GM19468 (cell line): ENCODE data around the gene SLCO1A2.
"Not testable (repeated sequence)": the region's sequence is repeated elsewhere in the genome, so short reads cannot be mapped to it uniquely, and the experiment has no call there.

Source experiments
- ATAC-seq: cut with Tn5 transposase; IDR thresholded peaks from one replicate; pipeline ENCODE4 v1.9.1; 2021; ENCODE audit warnings: mild to moderate bottlenecking, moderate library complexity, moderate number of reproducible peaks; ENCODE audit not compliant: unreplicated experiment; ENCODE audit errors: extremely low read depth

The SLCO1A2 gene

DNA sequence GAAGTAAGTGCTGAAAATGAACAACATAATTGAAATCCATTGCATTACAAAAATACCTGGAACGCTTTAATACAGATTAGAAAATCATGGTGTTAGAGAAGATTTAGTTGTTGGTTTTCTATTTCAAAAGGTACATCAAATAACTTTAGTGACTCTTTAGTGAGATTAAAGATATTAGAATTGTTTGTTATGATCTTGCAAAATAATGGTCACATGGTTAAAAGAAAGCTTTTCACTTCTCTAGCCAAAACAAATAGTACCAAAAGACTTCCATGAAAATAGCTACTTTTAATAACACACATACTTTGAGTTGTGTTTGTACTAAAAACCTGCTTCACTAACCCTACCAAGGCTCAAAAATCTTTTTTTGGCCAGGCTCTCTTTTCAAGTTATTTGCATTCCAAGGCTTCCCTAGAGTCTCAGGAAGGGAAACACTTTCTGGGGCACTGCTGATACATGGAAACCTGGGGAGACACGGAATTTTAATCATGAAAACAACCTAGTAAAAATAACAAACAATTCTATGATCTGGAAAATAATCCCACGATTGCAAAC, at the start of gene SLCO1A2:
Gene SLCO1A2, minus strand, starts transcription at position 147 of the 555 bp plus-strand sequence. CDS start 270 bp downstream, outside the sequence.
- ATAC-seq, result no peak

DNA sequence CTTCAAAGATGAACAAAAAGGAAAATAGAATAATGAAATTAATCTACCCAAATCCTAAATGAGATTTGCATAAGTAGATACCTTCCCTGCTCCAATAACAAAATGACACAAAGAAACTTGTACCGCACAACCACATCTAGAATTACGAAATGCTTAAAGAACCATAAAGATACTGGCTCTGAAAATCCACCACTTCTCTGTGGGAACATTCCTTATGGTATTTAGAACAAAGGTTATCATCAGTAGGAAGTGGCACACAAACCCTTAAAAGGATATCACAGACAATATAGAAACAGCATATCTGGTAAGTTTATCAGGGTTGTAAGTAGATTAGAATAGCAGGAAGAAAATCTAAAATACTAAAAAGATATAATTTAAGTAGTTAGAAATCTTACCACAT, 49.5 kb upstream of the SLCO1A2 start:
- ATAC-seq, result no peak

- ATAC-seq, result not testable (repeated sequence)
Observed at GRCh38 chr12:21381320-21381719, 46.6 kb upstream of the SLCO1A2 start.

- ATAC-seq, result no peak
Observed at GRCh38 chr12:21379218-21379617, 44.5 kb upstream of the SLCO1A2 start.

GRCh38 chr12:21372602-21373001, 37.9 kb upstream of the SLCO1A2 start, which contains the start of gene IAPP:
Gene IAPP, plus strand, starts transcription at chr12:21372902. Its CDS starts 450 bp downstream, at chr12:21373352.
- no peak for ATAC-seq

GRCh38 chr12:21370845-21371449, 36.2 kb upstream of the SLCO1A2 start:
- no peak for ATAC-seq

- no peak for ATAC-seq
Observed at GRCh38 chr12:21369141-21369980, 34.6 kb upstream of the SLCO1A2 start.

DNA sequence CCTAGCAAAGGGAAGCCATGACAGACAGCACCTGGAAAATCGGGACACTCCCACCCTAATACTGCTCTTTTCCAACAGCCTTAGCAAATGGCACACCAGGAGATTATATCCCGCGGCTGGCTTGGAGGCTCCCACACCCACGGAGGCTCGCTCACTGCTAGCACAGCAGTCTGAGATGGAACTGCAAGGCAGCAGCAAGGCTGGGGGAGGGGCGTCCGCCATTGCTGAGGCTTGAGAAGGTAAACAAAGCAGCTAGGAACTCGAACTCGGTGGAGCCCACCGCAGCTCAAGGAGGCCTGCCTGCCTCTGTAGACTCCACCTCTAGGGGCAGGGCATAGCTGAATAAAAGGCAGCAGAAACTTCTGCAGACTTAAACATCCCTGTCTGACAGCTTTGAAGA, 25.9 kb upstream of the SLCO1A2 start:
- not testable (repeated sequence) for ATAC-seq

DNA sequence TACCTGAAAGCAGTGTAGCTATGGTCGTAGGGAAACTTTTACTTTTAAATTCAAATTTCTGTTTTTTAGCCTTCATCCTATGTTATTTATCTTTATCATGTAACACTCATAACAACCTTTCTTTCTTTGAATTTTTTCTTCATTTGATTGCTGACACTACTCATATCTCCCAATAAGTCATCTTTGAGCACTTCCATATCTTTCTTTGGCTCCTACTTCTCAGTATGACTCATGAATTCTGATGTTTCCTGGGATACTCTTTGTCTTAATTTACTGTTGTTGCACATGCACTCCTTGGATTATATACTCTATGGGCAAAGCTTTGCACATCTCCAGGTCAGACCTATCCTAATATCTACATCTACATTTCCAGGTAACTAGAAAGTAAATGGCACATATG, 19.9 kb upstream of the SLCO1A2 start:
- no peak for ATAC-seq

GRCh38 chr12:21353948-21354347, 19.2 kb upstream of the SLCO1A2 start:
- no peak for ATAC-seq

- ATAC-seq, result no peak
Observed at GRCh38 chr12:21353487-21353886, 18.8 kb upstream of the SLCO1A2 start.

DNA sequence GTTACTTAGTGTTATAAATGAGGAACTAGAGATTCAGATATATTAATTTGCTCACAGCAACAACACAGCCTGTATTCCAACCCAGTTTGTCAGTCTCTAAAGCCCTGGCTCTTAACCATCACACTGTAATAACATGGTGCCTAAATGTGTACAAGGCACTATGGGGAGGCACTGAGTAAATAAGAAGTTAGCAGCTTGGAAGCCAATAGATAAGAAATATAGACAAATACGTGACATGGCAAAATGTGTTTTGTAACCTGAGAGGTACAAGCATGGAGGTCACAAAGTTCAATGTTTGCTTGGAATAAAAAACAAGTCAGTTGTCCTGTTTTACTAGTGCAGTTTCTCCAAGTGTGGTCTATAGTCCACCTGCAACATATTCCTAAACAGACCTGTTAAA, 16.3 kb upstream of the SLCO1A2 start:
- ATAC-seq, result no peak

DNA sequence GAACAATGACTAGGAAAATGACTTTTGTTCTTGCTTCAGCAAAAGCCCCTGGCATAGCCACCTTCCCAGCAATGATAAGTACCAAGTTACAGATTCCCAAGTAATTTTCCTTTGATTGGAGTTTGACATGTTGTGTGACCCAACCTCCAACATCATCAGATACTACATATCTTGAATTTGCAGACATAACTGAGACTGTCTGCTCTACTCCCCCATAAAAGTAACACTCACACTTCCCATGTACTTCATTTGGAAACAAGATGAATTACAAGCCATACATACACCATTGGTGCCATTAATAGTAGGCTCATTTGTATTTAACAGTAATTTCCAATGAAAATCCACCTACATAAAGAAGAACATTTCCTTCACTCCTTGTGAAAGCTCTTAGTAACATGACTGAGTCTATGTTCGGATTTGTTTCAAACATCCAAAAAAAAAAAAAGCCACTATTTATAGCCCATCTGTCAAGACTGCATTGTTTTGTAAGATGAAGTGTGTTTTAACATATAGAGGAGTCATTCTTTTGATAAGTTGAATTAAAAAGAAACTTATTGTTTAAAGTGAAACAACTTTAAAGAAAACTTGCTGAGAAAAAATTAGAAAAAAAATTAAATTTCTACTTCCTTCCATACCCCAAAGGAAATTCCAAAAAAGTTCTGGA, 12.0 kb upstream of the SLCO1A2 start:
- ATAC-seq, result no peak

- ATAC-seq, result no peak
Observed at GRCh38 chr12:21343636-21344035, 8.9 kb upstream of the SLCO1A2 start.

- ATAC-seq, result no peak
Observed at GRCh38 chr12:21341769-21342168, 7.1 kb upstream of the SLCO1A2 start.

- no peak for ATAC-seq
Observed at GRCh38 chr12:21340403-21340802, 5.7 kb upstream of the SLCO1A2 start.

GRCh38 chr12:21339921-21340320, 5.2 kb upstream of the SLCO1A2 start:
- no peak for ATAC-seq

DNA sequence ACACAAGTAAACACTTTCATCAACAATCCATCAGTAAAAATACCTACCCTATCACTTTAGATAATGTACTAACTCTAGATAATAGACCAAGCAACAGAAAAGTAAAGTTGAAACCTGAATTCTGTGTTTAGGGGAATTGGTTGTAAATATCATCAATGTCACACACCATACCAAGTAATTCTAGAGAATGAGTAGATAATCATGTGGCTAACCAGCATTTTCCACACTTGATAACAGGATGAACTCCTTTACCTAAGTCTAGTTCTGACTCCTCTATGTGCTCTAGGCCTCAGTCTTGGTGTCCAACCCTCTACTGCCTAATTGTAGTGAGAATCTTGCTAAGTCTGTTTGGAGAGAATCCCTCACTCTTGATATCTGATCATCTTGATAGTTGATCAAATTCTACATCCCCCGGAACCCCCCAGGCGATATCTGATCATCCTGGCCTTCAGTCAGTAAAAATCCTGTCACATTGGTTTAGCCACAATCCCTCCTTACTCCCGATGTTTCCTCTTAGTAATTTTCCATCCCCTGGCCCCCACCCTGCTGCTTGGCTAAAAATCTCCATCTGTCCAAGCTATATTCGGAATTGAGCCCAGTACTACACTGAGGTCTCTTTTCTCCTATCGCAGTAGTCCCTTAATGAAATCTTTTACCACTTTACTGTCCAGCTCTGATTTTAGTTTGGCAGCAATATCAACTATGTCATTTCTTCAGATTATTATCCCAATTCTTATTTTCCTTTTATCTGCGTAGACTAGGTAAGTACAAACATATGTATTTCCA, 3.4 kb upstream of the SLCO1A2 start:
- no peak for ATAC-seq

- ATAC-seq, result no peak
Observed at GRCh38 chr12:21337453-21337852, 2.7 kb upstream of the SLCO1A2 start.

- ATAC-seq, result no peak
Observed at GRCh38 chr12:21336656-21337055, 1.9 kb upstream of the SLCO1A2 start.
